GM19193 (cell line): ENCODE data around the gene CELF5.

Experiments used
- POLR2A ChIP-seq: IDR thresholded peaks from 4 replicates; pipeline ENCODE4 v1.6.1; 2011; ENCODE audit not compliant: insufficient read depth, insufficient read length; ENCODE audit errors: extremely low read depth

The CELF5 gene

DNA sequence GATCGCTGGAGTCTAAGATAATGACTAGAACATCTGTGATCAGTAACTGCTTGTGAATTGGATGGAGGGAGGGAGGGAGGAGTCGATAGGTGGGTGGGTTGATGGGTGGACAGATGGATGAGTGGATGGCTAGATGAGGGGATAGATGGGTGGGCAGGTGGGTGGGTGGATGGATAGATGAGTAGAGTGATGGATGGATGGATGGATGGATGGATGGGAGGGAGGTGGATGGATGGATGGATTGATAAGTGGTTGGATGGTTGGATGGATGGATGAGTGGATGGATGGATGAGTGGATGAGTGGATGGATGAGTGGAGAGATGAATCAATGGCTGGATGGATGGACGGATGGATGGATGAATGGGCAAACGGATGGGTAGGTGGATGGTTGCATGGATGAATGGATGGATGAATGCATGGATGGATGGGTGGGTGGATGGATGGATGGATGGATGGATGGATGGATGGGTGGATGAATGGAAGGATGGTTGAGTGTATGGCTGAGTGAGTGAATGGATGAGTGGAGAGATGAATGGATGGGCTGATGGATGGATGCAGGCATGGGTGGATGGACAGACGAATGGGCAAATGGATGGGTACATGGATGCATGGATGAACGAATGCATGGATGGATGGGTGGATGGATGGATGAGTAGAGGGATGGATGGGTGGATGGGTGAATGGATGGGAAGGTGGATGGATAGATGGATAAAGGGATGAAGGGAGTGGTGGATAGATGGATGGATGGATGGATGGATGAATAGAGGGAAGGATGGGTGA lies 97.9 kb downstream of the CELF5 start:
- TF ChIP-seq POLR2A = no peak

DNA sequence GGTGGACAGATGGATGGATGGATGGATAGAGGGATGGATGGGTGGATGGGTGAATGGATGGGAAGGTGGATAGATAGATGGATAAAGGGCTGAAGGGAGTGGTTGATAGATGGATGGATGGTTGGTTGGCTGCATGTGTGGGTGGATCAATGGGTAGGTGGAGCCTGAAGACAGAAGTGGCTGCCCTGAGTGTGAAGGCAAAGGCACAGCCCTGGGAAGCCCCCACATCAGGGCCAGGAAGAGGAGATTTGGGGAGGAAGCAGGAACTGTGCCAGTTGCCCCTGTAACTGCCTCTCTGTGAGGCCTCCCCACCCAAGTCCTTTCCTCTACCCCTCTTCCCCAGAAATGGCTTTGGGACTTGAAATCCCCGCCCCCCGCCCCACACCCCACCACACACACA lies 98.6 kb downstream of the CELF5 start:
- TF ChIP-seq POLR2A = no peak

DNA sequence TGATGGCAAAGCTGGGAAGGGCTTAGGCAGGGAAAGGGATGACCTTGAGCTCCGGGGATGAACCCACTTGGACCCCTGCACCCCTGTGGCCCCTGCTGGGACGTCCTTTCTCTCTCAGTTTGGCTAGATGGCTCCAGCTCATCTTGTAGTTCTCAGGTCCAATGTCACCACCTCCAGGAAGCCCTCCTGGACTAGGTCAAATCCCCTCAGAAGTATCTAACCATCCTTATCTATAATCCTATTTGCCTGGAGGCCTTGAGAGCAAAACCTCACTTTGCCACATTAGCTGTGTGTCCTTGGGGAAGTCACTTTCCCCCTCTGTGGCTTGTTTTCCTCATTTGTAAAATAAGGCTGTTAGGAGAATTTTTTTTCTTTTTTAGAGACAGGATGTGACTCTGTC lies 99.2 kb downstream of the CELF5 start:
- TF ChIP-seq POLR2A = no peak

DNA sequence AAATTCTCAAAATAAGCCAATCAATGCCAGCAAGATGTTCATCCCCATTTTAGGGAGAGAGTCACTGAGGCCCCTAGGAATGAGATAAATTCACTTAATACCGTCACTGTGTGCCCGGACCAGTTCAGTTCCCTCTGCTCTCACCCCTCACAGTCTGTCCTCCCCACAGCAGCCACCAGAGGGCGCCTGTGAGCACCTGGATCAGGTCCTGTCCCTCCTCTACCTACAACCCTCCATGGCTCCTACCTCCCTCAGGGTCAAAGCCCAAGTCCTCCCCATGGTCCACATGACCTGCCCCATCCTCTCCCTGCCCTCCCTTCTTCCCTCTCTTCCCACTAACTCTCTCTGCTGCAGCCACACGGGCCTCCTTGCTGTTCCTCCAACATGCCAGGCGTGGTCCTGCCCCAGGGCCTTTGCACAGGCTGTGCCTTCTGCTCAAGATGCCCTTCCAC lies 100.0 kb downstream of the CELF5 start:
- TF ChIP-seq POLR2A = no peak

DNA sequence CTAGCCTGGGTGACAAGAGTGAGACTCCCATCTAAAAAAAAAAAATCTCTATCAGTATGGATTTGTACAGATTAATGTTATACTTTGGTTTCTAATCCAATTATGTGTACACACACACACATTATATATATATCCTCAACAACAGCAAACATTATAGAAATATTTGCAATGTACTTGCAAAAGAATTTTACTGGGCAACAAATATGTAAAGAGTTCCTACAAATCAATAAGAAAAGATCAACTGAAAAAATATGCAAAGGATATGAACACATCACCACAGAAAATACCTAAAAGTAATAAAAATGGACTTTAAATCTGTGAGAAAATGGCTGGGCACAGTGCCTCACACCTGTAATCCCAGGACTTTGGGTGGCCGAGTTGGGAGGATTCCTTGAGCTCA lies 101.0 kb downstream of the CELF5 start:
- no peak for TF ChIP-seq POLR2A

DNA sequence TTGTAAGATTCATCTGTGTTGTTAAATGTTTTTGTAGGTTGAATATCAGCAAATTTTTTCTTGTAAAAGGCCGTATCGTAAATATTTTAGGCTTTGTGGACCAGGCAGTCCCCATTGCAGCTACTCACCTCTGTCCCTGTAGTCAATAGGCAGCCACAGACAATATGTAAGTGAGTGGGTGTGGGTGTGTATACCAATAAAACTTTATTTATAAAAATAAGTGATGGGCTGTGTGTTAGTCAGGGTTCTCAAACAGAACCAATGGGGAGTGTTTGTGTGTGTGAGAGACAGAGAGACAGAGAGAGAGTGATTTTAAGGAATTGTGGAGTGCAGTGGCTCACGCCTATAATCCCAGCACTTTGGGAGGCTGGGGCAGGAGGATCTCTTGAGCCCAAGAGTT lies 104.3 kb downstream of the CELF5 start:
- no peak for TF ChIP-seq POLR2A

DNA sequence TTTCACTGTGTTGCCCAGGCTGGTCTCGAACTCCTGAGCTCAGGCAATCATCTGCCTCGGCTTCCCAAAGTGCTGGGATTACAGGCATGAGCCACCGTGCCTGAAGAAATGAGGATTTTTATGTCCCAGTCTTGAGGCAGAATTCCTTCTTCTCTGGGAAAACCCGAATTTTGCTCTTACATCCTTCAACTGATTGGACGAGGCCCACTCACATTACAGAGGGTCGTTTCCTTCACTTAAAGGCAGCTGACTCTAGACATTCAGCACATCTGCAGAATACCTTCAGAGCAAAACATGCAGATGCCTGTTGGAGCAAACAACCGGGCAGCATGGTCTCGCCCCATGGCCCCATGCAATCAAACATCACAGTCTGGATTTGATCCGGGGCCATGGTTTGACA lies 105.6 kb downstream of the CELF5 start:
- no peak for TF ChIP-seq POLR2A

DNA sequence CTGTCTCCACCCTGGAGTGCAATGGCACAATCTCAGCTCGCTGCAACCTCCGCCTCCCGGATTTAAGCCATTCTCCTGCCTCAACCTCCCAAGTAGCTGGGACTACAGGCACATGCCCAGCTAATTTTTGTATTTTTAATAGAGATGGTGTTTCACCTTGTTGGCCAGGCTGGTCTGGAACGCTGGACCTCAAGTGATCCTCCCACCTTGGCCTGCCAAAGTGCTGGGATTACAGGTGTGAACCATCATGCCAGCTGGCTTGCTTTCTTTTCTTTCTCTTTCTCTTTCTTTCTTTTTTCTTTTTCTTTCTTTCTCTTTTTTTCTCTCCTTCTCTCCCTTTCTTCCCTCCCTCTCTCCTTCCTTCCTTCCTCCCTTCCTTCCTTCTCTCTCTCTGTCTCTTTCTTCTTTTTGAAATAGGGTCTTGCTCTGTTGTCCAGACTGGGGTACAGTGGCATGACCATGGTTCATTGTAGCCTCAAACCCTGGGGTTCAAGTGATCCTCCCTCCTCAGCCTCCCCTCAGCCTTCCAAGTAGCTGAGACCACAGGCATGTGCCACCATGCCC lies 108.6 kb downstream of the CELF5 start:
- no peak for TF ChIP-seq POLR2A

DNA sequence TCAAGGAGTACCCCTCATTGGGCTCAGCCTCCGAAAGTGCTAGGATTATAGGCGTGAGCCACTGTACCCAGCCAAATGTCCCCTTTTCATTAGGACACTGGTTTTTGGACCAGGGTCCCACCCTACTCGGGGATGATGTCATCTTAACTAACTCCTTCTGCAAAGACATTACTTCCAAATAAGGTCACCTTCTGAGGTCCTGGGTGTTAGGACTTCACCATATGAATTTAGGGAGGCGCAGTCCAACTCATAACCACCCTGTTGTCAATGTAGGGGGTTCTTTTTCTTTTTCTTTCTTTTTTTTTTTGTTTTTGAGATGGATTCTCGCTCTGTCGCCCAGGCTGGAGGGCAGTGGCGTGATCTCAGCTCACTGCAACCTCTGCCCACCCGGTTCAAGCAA lies 109.2 kb downstream of the CELF5 start:
- no peak for TF ChIP-seq POLR2A

DNA sequence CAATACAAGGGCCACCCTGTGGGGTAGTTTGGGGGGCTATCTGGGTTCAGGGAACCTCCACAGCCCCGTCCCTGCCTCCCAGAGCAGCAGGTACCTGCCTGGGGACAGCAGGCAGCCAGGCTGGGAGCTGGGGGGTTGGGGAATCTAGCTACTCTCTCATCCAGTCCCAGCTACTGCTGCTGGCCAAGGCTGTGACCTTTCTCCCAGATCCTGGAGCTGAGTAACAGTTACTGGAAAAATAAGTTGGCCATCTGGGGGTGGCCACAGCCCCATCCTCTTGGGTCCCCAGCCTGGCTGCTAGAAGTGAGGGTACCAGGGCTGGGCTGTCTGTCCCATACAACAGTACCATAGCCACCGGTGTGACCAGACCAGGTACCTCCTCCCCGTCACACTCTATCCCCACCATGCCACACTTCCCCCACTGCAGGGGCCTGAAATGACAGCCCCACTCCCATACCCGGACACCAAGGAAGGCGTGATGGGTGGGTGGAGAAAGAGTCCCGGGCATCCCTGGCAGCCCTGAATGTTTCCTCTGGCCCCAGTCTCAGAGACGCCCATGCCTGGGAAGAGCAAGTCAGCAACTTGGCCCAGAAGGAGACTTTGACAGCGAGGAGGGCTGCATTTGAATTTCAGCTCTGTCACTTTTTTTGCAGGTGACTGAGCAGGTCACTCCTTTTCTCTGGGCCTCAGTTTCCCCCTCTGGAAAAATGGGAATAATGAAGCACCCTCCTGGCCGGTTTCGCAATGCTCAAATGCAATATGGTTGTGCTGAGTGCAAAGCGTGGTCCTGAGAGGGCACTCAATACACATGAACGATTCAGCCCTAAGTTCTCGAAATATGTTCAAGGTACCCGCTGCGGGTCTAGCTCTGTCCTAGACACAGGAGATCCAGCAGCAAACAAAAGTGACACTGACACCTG lies 111.2 kb downstream of the CELF5 start:
- TF ChIP-seq POLR2A = no peak

DNA sequence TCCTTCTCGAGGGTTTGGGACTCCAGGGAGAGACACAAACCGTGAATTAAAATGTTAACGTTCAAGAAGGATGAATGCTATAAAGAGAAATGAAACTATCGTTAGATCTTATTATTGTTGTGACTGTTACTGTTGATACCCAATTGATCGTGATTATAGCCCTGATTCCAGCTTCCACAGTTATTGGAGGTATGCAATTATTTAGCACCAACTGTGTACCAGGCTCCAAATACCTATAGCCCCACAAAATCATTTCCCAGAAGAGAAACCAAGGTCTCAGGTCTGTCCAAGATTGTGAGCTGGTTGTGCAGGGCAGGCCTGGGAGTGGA lies 111.9 kb downstream of the CELF5 start:
- no peak for TF ChIP-seq POLR2A

DNA sequence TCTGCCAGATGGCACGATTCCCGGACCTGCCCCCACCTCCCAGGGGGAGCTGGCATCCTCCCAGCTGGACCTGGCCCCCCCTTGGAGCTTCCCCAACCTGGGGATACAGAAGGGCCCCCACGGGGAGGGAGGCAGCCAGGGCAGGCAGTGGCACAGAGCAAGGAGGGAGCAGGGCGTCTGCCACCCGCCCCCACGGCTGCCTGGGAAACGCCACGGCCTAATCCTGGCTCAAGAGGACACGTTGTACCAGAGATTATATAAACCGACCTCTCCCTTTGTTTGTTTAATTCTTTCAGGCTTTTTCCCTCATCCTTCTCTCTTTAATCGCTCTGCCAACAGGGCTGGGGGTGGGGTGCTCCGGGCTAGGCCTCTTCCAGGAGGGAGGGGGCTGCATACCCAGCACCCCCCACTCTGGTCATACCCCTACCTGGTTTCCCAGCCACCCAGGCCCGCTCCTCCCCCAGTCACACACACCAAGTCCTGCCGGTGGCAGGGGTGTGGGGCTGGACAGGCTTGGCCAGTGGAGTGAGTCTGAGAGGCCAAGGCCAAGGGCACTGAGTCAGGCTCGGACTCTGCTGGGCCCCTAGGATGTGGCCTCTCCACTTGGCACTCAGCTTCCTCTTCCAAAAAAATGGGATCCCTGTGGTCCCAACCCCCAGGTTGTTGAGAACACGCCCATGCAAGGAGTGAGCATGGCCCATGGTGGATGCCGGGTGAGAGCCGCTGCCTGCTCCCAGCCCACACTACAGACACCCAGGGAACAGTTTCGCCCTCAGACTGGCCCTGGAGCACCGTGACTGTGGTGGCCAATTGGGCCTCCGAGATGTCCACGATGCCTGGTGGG lies 112.4 kb downstream of the CELF5 start:
- TF ChIP-seq POLR2A = no peak

DNA sequence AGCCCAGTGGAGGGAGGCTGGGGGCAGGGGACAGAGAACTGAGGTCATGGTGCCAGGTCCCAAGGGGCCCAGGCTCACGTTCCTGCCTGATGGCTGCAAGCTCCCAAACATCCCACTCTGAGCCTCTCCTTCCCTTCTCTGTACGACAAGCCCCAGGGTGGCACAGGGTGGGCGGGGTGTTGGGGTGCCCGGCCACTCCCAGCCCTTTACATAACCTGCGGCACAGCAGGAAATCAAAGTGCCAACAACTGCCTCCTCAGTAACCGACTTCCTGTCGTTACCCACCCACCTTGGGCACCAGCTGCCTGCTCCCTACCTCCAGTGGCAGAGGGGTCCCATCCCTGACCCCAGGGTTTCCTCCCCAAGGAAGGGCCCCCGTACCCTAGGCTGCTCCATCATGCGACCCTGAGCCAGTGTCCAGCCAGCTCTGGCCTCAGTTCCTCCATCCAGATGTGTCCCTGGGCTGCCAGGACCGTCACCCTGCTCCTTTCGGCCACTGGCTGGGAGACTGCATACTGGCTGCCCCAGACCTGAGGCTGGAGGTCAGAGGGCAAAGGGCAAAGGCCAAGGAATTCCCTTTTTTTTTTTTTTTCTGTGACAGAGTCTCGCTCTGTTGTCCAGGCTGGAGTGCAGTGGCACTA lies 114.2 kb downstream of the CELF5 start:
- TF ChIP-seq POLR2A = no peak

DNA sequence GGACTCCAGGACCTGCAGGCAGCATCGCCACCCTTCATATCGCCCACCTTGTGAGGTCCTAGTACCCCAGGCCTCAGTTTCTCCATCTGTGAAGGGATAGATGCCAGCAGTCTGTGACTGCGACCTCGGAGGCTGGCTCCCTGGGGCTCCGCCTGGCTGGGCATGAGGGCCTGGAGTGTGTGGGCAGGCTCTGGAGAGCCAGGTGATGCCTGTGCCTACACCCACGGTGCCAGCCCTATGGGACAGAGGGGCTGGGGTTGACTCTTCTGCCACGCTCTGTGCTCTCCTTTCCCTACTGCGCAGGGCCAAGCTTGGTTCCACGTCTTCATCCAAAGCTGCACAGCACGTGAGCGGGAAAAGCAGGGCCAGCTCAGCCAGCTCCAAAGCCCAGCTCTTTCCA lies 115.9 kb downstream of the CELF5 start:
- TF ChIP-seq POLR2A = no peak

DNA sequence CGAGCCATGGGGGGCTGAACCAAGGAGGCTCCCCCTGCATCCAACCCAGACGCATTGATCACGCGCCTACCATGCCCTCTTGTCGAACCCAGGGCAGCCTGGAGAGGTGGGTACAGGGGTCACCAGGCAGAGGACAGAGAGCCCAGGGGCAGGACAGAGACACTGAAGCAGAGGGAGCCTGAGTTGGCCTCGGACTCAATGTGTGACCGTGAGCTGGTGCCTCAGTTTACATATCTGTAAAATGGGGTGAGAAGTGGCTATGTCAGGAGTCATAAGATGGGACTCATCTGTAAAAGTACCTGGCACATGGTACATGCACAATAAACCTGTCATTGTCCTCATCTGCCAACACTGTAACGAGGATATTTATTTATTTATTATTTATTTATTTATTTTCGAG lies 117.8 kb downstream of the CELF5 start:
- no peak for TF ChIP-seq POLR2A
